Measurements from ENCODE around the gene GAMT. TPM values are rescaled to one million over a fixed set of nuclear protein-coding genes. Genes with fewer than 3 reads are reported as not detected.

GAMT gene
- total RNA-seq, 1 experiment from 2014 or later = 15.5 TPM

DNA sequence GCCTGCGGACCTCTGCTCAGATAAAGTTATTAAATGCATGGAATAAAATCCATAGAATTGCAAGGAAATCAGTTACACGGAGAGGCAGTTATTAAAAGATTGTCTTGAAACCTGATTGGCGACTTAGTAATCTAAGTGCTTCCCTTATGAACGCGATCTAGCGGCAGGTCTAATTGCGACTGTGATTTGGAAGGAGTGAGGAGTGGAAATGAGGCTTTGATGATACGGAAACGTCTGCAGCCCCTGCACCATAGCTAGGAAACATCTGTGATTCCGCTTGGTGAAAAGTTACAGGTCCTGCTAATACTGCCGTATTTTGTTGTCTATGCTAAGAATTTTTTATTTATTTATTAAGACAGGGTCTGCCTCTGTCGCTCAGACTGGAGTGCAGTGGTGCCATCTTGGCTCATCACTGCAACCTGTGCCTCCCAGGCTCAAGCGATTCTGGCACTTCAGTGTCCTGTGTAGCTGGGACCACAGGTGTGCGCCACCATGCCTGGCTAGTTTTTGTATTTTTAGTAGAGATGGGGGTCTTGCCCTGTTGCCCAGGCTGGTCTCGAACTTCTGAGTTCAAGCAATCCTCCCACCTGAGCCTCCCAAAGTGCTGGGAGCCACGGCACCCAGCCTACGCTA lies 16.7 kb downstream of the GAMT start:
- DNase-seq (ENCODE audit: low spot score) = no peak

DNA sequence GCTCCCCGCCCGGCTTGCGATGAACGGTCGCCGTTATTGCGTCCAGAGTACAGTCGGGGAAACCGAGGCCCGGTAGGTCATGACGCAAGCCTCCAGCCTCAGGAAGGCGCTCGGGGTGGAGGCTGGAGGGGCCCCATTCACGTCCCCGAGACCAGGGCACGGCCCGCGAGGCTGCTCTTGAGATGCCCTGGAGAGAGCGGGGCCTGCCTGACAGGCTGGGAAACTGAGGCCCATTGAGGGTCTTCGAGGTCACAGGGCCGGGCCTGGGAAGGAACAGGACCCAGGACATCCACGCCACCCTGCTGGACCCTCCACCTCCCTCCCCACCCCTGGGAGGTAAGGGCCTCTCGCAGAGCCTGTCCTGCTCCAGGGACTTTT lies 17.3 kb downstream of the GAMT start:
- no peak for DNase-seq (ENCODE audit: low spot score)

DNA sequence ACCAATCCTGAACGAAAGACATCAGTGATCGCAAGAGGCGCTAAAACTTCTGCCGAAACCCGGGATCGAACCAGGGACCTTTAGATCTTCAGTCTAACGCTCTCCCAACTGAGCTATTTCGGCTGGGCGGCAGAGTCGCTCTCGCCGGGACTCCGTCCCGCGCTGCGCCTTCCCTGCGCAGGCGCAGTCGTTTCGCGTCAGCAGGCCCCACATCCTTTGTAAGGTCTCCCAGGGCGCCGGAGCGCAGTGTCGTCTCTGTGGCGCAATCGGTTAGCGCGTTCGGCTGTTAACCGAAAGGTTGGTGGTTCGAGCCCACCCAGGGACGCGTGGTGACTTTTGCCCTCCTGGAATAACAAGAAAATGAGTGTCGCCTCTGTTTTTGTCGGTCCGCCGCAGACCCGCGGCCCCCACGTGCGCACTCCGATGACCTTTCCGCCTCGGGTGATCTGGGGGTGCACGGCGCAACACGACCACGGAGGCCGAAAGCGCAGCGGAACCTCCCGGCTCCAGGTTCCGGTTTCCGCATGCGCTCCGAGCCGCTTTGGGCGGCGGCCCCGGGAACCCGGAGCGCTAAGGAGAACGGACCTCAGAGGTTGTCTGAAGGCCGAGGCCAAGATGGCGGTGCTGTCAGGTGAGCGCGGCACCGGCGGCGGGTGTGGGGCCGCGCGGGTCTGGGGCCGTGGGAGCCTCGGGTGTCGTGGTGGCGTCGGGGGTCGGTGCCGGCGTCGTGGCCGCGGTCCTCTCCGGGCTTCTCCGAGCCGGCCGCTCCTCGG lies 17.8 kb downstream of the GAMT start, which contains the start of gene NDUFS7:
TSS of gene NDUFS7 (plus strand) at position 596 of the 773 bp plus-strand sequence. CDS start at position 616, 20 bp downstream.
- peak; percentile 61 for DNase-seq (ENCODE audit: low spot score)

DNA sequence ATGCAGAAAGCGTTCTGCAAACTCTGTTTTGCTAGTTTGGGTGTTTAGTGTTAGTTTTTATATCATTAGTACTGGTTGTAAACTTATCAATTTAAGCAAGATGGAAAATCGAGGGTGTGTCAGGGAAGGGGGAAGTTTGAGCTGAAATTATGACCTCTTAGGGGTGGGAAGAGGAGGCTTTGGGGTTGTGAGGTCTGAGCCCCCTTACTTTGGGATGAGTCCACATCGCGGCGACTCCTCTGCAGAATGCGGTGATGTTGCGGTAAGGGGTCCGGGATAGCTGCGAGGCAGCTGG lies 18.4 kb downstream of the GAMT start:
- no peak for DNase-seq (ENCODE audit: low spot score)

DNA sequence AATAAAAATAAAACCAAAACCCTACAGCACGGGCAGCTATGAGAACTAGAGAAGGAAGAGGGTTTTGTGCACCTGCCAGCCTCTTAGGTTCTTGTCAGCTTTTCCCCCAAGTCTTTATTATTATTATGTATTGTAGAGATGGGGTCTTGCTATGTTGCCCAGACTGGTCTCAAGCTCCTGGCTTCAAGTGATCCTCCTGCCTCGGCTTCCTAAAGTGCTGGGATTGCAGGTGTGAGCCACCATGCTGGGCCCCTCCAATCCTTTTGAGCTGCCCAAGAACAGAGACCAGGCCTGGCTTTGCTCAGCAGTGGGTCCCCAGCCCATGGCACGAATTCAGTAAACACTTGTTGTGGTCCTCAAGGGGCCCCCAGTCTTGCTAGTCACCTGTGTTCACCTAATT lies 19.1 kb downstream of the GAMT start:
- DNase-seq (ENCODE audit: low spot score) = no peak

DNA sequence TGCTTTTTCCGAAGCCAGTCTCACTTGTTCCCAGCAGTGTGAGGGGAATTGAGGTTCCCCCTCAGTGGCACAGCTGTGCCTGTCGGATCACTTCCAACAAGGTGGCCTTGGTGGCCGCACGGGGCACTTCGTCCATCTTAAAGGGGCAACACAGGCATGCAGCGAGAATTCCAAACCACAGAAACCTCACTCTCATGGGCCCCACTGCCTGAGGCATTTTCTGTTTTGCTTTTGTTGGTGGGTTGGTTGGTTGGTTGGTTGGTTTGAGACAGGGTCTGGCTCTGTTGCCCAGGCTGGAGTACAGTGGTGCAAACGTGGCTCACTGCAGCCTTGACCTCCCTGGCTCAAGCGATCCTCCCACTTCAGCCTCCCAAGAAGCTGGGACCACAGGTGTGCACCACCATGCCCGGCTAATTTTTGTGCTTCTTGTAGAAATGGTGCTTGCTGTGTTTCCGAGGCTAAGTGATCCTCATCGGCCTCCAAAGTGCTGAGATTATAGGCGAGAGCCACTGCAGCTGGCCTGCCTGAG lies 21.3 kb downstream of the GAMT start:
- DNase-seq (ENCODE audit: low spot score) = no peak

DNA sequence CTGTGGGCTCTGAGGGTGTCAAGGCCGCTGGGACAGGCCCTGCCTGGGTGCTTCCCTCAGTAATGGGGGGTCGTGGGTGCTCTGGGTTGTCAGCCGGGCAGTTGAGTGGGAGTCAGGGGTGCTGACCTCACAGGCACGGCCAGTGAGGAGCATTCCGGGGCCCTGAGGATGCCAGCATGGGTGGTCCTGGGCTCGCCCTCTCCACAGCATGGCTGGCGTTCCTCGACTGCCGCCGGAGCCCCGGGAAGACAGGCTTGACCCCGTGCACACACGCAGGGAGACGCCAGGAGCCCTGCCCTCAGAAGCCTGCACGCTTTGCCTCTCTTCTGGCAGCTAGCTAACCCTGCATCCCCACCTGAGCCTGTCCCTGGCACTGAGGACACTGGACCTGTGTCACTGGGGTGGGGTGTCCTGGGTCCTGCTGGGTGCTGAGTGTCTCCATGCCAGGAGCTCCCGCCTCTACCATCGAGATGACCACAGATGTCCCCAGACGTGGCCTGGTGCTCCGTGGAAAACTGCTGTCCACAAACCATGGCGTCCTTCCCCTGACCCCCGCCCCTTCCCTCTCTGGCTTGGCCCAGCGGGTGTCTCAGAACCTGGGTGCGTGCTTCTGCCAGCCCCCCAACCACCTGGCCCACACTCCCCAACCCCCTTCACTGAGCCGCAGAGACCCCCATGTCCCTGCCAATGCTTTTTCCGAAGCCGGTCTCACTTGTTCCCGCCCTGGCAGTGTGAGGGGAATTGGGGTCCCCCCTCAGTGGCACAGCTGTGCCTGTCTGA lies 22.0 kb downstream of the GAMT start:
- no peak for DNase-seq (ENCODE audit: low spot score)

DNA sequence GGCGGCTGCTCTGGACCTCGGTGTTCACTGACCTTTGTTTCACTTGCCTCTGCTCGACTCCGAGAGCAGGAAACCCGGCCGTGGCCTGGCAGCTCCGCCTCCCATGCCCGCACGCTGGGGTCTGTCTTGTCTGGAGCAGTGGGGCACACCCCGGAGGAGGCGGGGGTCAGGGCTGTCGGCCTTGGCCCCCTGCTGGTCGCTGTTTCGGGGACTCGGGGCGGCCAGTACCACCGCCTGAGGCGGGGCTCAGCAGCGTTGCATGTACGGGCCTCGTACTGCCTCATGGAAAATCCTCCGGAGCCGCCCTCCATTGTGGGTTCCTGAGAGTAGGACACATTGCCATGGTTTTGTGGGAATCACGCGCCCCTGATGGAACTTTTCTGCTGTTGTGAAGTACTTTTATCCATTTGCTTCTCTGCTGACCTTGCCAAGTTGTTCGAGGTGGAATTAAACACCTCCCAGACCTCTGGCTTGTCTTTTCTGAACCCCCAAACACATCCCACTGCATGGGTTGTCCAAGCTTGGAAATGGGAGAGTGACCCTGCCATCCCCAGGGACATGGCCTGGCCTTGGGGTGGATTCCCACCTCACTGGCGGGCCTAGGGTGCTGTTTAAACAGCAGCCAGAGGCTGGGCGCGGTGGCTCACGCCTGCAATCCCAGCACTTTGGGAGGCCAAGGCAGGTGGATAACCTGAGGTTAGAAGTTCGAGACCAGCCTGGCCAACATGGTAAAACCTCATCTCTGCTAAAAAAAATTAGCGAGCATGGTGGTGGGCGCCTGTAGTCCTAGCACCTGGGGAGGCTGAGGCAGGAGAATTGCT lies 23.2 kb downstream of the GAMT start:
- no peak for DNase-seq (ENCODE audit: low spot score)

DNA sequence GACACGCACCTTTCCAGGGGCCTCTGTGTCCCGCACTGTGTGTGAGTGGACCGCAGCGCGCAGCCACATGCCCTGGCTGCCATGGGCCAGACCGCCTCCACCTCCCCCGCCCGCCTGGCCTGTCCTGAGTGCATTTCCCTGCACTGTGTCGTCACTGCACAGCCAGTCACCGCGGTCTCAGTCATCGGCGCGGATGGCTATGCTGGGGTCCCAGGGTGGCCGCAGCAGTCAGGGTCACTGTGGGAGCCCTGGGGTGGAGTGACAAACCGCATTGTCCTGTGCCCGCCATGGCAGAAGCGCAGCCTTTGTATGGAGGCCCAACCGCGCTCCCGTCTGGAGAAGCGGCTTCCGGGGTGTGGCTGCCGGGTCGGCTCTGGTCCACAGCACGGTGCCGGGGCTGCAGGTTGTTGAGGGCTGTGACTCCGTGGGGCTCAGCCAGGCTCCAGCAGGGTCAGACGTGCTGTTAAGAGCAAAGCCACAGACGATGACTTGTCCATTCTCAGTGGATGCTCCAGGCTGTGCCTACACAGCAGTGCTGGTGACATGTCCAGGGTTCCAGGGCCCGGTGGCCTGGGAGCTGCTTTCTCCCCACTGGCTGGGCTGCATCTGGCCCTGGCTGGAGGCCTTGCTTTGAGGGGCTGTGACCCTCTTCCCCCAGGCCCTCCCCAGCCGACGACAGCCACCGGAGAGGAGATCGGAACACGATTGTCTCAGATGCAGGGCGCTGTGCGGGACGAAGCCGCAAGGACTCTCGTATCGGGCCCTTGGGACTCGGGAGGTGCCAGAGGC lies 24.0 kb downstream of the GAMT start:
- DNase-seq (ENCODE audit: low spot score) = no peak

DNA sequence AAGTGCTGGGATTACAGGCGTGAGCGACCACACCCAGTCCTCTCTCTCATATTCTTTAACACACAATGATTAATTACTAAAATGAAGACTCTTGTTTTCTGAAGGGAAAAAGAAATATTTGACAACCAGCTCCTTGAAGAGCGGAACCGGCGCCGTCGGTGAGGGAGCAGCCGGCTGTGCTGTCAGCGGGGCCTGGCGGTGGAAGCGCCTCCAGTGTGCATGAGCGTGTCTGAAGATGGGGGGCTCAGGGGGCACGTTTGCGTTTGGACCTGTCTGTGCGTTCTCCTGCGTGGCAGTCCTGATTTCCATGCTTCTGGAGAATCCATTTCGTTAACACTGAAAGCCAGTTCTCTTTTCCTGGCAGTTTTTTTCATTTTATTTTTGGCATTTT lies 24.9 kb downstream of the GAMT start:
- DNase-seq (ENCODE audit: low spot score) = no peak

DNA sequence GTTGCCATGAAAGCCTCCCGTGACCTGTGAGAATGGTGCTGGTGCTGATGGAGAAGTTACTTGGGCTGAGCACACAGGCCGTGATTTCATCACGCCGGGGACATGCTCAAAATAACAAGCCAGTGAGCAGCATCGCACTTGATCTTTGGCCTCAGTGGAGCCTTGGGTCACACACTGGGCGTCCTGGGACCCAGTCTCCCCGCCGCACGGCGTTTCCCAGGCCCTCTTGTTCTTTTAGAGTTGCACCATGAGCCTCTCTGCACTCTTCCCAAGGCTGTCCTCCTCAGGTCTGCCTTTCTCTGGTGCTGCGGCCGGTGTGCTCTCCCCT lies 27.1 kb downstream of the GAMT start:
- no peak for DNase-seq (ENCODE audit: low spot score)

DNA sequence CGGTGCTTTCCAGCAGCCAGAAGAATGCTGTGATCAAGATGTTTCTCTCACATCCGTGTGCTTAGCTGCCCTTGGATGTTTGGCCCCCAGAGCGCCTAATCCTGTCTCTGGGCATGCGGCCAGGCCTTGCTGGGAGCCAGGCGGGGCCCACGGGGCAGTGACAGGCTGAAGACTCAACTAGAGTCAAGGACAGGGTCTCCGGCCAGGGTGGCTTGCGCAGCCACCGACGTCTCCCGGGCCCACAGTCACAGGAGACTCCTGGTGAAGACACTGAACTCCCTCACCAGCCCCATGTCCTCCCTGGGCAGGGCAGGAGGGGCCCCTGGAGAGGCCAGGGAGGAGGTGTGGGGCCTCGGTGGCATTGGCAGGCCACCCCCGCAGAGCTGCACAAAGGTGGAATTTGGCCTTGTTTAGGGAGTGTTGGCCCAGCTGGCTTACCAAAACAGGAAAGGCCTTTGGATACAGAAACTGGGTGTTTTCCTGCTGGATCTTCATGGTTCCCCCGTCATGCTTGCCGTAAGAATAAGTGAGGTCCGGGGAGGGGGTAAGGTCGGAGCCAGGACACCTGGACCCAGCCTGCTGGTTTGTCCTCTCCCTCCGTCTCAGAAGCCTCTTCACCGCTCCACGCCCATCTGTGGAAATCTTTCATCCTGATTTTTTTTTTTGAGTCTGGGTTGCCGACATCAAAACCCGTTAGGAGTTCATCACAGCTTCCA lies 27.6 kb downstream of the GAMT start:
- DNase-seq (ENCODE audit: low spot score) = no peak

DNA sequence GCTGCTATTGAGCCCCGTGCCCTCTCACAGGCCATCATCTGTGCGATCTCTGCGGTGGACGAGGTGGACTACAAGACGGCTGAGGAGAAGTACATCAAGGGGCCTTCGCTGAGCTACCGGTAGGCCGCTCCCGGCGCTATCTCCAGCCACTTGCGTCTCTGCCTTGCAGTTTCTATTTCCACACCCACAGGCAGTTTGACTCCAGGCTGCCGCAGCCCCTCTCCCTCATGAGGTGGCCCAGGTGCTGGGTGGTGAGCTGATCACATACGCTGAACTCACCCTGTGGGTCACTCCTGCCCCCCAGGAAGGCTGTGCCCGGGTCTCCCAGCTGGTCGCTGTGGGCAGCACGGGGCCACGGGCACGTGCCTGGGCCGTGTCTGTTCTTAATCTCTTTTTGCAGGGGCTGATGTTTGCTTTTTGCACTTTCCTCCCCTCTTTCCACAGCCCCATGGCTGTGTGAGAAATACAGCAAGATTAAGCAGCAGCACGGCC lies 28.3 kb downstream of the GAMT start:
- no peak for DNase-seq (ENCODE audit: low spot score)

DNA sequence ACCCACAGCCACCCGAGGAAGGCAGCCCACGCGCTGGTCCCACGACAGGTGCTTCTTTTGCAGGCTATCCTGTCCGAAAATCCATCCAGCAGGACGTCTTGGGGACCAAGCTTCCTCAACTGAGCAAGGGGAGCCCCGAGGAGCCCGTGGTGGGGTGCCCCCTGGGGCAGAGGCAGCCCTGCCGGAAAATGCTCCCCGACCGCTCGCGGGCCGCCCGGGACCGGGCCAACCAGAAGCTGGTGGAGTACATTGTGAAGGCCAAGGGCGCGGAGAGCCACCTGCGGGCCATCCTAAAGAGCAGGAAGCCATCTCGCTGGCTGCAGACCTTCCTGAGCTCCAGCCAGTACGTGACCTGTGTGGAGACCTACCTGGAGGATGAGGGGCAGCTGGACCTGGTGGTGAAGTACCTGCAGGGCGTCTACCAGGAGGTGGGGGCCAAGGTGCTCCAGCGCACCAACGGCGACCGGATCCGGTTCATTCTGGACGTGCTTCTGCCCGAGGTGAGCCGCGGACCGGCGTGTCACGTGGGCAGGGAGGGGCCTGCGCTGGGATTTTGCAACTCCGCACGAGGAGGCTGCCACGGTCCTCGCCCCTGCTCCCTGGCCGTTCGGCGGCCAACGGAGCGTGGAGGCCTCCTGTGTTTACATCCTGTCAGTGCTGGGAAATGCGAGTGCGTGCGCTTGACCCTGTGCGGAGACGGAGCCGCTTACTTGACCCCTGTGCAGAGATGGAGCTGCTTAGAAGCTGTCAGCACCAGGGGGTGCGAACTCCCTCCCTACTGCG lies 30.6 kb downstream of the GAMT start:
- no peak for DNase-seq (ENCODE audit: low spot score)

DNA sequence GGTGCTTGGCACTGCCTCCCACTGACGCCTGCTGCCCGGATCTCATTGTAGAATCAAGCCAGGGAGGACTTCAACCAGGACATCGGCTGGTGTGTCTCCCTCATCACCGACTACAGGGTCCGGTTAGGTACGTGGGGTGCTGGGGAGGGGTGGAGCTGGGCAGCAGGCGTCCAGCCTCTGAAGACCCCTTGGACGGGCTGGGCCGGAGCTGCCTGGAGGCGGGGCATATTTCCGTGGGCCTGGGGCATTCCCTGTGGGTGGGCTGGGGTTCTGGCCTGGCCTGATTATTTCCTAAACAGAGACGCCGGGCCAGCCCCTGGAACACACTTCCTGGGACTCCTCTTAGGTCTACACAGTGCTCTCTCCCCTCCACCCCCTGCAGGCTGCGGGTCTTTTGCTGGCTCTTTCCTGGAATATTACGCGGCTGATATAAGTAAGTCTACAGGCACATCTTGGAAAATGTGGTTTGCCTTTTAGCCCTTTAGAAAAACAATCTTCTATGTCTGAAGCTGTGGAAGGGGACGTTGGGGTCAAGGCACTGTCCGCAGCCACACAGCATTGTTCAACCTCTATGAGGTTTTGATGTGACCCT lies 32.0 kb downstream of the GAMT start:
- no peak for DNase-seq (ENCODE audit: low spot score)

DNA sequence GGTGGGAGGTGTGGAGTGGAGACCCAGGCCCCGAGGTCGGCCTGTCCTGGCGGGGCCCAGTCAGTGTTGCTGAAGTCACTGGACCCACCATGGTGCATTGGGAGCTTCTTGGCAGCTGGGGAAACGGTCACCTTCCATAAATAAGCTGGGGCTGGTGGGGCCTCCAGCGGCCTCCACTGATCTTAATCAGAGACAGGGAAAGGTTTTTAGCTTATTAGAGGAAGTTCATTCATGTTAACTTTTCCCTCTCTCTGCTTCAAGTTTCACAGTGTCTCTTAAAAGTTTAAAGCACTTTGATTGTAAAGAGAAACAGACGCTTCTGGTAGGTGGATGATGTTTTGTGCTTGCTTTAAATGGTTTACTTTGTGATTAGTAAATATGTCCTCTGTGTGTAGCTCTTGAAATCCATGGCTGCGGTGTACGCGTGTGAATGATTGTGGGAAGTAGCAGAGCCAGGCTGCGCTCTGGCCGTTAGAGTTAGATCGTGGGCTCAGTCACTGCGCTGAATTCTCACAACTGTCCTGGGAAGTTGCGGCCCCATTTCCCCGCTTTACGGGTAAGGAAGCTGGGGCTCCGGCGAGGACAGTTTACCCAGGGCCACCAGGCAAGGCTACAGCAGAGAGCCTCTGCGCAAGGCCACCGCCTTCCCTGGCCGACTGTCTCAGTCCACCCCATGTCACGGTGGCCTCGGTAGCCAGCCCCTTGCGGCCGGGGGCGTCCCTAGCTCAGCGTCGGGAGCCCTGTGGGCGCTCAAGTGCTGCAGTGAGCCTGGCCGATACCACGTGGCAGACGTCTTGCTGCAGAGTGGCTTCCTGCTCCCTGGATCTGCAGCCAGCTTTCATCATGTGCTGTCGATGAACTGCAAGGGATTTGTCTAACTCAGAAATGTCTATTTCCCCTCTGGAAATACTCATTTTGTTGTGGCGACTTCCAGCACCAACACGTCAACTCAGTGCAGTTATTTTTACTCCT lies 34.2 kb downstream of the GAMT start:
- no peak for DNase-seq (ENCODE audit: low spot score)

DNA sequence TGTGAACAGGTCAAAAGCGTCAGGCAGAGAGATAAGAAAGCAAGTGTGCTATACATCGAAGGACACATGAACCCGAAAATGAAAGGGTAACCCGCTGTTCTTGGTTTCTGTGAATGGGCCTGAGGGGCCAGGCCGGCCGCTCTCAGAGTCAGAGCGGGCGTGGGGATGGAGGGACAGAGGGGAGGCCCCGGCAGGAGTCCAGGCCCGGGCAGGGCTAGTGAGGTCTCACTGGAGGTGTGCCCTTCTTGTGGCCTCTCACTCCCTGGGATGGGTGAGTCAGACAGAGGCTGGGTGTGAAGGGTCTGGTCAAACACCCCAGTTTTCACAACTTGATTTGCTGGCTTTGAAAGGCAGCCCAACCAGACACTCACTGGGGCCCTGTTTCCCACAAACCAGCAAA lies 35.0 kb downstream of the GAMT start:
- no peak for DNase-seq (ENCODE audit: low spot score)
